ES-I3 (cell line): ENCODE results near the gene SLC17A9.

ENCODE experiments used
- H3K36me3 ChIP-seq: 2 replicates; pipeline ENCODE4 v1.6.1; 2013; ENCODE audit warnings: mild to moderate bottlenecking, low read length, control low read depth, moderate library complexity; ENCODE audit not compliant: insufficient read depth
- H3K4me1 ChIP-seq: 2 replicates; pipeline ENCODE4 v1.6.1; 2013; ENCODE audit warnings: mild to moderate bottlenecking, control low read depth, low read length; ENCODE audit not compliant: insufficient read depth
- H3K9ac ChIP-seq: 2 replicates; pipeline ENCODE4 v1.6.1; 2013; ENCODE audit warnings: low read depth, mild to moderate bottlenecking, low read length, moderate library complexity
- H3K9me3 ChIP-seq: 2 replicates; pipeline ENCODE4 v1.6.1; 2013; ENCODE audit warnings: mild to moderate bottlenecking, low read length, moderate library complexity; ENCODE audit not compliant: control insufficient read depth, insufficient read depth

The SLC17A9 gene, protein sequence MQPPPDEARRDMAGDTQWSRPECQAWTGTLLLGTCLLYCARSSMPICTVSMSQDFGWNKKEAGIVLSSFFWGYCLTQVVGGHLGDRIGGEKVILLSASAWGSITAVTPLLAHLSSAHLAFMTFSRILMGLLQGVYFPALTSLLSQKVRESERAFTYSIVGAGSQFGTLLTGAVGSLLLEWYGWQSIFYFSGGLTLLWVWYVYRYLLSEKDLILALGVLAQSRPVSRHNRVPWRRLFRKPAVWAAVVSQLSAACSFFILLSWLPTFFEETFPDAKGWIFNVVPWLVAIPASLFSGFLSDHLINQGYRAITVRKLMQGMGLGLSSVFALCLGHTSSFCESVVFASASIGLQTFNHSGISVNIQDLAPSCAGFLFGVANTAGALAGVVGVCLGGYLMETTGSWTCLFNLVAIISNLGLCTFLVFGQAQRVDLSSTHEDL

GRCh38 chr20:62952373-62952967 lies at the start of gene SLC17A9:
SLC17A9 (plus strand) TSS chr20:62952709; CDS start chr20:62952831, 122 bp downstream.
- Histone ChIP-seq H3K36me3 (no peaks in the 10 kb centered on the region; the same call in 1 of the 2 replicates), H3K9me3 (no peaks in the 10 kb centered on the region), H3K9ac (peak within 1 kb of the TSS; percentile 65; the same call in 1 of the 2 replicates), H3K4me1 (peaks cover 9% of the 10 kb centered on the region)

GRCh38 chr20:62902926-62903615 lies 49.4 kb upstream of the SLC17A9 start:
- Histone ChIP-seq H3K9me3 (no peaks in the 10 kb centered on the region), H3K36me3 (peaks cover 39% of the 10 kb centered on the region), H3K4me1 (peaks cover 23% of the 10 kb centered on the region), H3K9ac (no peak overlapping the region)

- H3K4me1 ChIP-seq, result peaks cover 4% of the 10 kb centered on the region; the same call in 1 of the 2 replicates
- H3K9me3 ChIP-seq, result no peaks in the 10 kb centered on the region
- H3K9ac ChIP-seq, result no peak overlapping the region
- H3K36me3 ChIP-seq, result peaks cover 58% of the 10 kb centered on the region
Observed at GRCh38 chr20:62905536-62906117, 46.9 kb upstream of the SLC17A9 start.

GRCh38 chr20:62906209-62906608 lies 46.3 kb upstream of the SLC17A9 start:
- Histone ChIP-seq H3K9ac (no peak overlapping the region), H3K4me1 (no peaks in the 10 kb centered on the region), H3K36me3 (peaks cover 64% of the 10 kb centered on the region), H3K9me3 (no peaks in the 10 kb centered on the region)

GRCh38 chr20:62906647-62907375 lies 45.7 kb upstream of the SLC17A9 start:
- no peaks in the 10 kb centered on the region for H3K4me1 ChIP-seq
- no peaks in the 10 kb centered on the region for H3K9me3 ChIP-seq
- H3K36me3 ChIP-seq, result peaks cover 69% of the 10 kb centered on the region
- no peak overlapping the region for H3K9ac ChIP-seq

- Histone ChIP-seq H3K4me1 (no peaks in the 10 kb centered on the region), H3K9ac (no peak overlapping the region)
Observed at GRCh38 chr20:62907384-62908317, 44.9 kb upstream of the SLC17A9 start.

DNA sequence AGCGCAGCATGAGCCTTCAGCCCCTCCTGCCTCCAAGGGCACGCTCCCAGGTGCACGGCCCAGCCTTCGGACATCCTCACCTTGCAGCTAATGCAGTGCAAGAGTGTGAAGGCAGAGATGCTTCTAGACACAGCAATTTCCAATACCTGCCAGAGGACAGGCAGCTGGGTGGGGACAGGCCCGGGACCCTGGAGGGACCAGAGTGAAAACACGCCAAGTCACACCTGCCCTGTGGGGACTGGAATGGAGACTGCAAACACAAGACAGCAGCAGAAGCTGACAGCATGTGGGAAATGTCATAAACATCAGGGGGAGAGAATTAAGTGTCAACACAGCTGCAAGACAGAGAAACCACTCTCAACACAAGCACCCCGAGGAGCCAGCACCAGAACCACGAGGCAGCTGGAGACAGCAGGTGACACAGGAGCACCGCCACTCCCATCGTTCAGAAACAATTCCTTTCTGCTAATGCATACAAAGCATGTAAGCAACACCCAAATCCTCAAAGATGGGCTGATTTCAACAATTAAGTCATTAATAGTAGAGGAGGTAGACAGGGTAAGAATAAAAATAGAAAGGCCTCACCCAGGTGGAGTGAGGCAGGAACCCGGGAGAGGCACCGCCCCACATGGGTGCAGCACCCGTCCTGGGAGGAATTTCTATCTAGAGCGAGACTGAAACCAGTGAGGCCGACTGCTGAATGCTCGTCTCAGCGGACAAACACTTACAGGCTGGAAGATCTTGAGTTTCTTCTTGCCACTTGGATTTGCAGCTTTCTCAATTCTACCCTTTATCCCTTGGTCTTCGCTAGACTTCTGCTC lies 43.3 kb upstream of the SLC17A9 start:
- H3K36me3 ChIP-seq, result peaks cover 71% of the 10 kb centered on the region
- H3K9me3 ChIP-seq, result no peaks in the 10 kb centered on the region
- H3K9ac ChIP-seq, result no peak overlapping the region
- no peaks in the 10 kb centered on the region for H3K4me1 ChIP-seq

More at GRCh38 chr20:62907384-62908317, 44.9 kb upstream of the SLC17A9 start:
- Histone ChIP-seq H3K9me3 (no peaks in the 10 kb centered on the region), H3K36me3 (peaks cover 71% of the 10 kb centered on the region)

- Histone ChIP-seq H3K36me3 (peaks cover 63% of the 10 kb centered on the region), H3K4me1 (peaks cover 8% of the 10 kb centered on the region; the same call in 1 of the 2 replicates), H3K9ac (no peak overlapping the region), H3K9me3 (no peaks in the 10 kb centered on the region)
Observed at GRCh38 chr20:62910217-62910766, 42.2 kb upstream of the SLC17A9 start.

- peaks cover 11% of the 10 kb centered on the region for H3K4me1 ChIP-seq
- no peak overlapping the region for H3K9ac ChIP-seq
- no peaks in the 10 kb centered on the region for H3K9me3 ChIP-seq
- H3K36me3 ChIP-seq, result peaks cover 57% of the 10 kb centered on the region
Observed at GRCh38 chr20:62910777-62911497, 41.6 kb upstream of the SLC17A9 start.

- peaks cover 20% of the 10 kb centered on the region for H3K4me1 ChIP-seq
- peaks cover 48% of the 10 kb centered on the region for H3K36me3 ChIP-seq
- no peaks in the 10 kb centered on the region for H3K9me3 ChIP-seq
- H3K9ac ChIP-seq, result no peak overlapping the region
Observed at GRCh38 chr20:62911701-62912280, 40.7 kb upstream of the SLC17A9 start.

DNA sequence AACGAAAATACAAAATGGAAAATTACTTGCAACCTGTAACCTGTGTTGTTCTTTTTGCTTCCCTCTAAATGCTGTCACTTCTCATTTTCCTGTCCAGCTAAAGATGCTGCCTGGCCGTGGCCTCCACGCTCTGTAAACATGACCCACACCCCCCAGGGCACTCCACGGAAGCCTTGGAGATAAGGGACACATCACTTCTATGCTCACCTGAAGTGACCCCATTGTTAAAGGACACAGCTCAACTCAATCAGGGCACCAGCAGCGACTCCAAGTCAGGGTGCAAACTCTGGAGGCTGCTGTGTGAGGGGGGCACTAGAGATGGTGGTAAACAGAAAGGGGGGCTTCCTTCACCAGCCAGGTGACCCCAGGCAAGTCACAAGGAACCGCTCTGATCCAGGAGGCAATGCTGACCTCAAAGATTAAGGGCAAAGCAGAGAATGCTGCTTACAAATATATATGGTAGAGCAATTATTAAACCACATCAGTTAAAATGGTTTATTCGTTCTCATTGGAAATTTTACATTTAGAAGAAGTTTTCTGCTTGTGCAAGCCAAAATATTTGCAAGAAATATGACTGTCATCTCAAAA lies 39.4 kb upstream of the SLC17A9 start:
- peaks cover 33% of the 10 kb centered on the region for H3K4me1 ChIP-seq

More for the DNA sequence above, 39.4 kb upstream of the SLC17A9 start:
- no peaks in the 10 kb centered on the region for H3K9me3 ChIP-seq
- no peak overlapping the region for H3K9ac ChIP-seq
- peaks cover 36% of the 10 kb centered on the region for H3K36me3 ChIP-seq
